ENCODE results near the gene CNGA3. TPM values are rescaled to one million over a fixed set of nuclear protein-coding genes. Genes with fewer than 3 reads are reported as not detected.

Gene CNGA3
- total and polyA plus RNA-seq, 2 of the 4 experiments (the other 2 are of a cell fraction): under 0.01 TPM; not detected in 1

- no TSS peak for BruUV-seq (replicated peaks)
- Histone ChIP-seq H3K14ac (replicated peaks; ENCODE audit: low read depth, low read length) (no peak overlapping the region), H3K9ac (ENCODE audit: low read depth, low read length) (no peak overlapping the region), H3K4ac (ENCODE audit: low read depth, low read length) (no peak overlapping the region), H3K18ac (ENCODE audit: low read depth, low read length) (no peak overlapping the region), H4K5ac (ENCODE audit: low read depth, low read length) (no peak overlapping the region), H2BK5ac (ENCODE audit: low read depth, low read length, poor library complexity, severe bottlenecking) (no peak overlapping the region), H2BK20ac (ENCODE audit: low read depth, low read length) (no peak overlapping the region), H3K4me2 (ENCODE audit: low read depth, low read length) (no peak overlapping the region), H2AK9ac (replicated peaks; ENCODE audit: low read depth, low read length, poor library complexity) (no peak overlapping the region), H3K79me1 (ENCODE audit: low read depth in 1 of 2, low read length in 2 of 2) (no peaks in the 10 kb centered on the region), H4K8ac (ENCODE audit: low read depth in 2 of 2, low read length in 2 of 2) (no peak overlapping the region), H3K9me3 (ENCODE audit: control insufficient read depth, insufficient read depth, low read length) (no peaks in the 10 kb centered on the region), H3K4me3 (ENCODE audit: insufficient read depth, low read depth, low read length) (no peak overlapping the region), H3K23ac (ENCODE audit: low read depth, low read length) (no peak overlapping the region), H3K27ac (ENCODE audit: insufficient read depth, low read length) (no peak overlapping the region), H2AFZ (replicated peaks; ENCODE audit: low read length, poor library complexity) (no peak overlapping the region), H3K56ac (ENCODE audit: extremely low read depth, insufficient read depth, low read length) (no peak overlapping the region), H2AK5ac (ENCODE audit: low read depth, low read length) (no peak overlapping the region), H3K27me3 (ENCODE audit: control insufficient read depth, insufficient read depth, low read length) (peaks cover 3% of the 10 kb centered on the region), H3K36me3 (ENCODE audit: control insufficient read depth, insufficient read depth, low read length) (no peaks in the 10 kb centered on the region), H2BK120ac (ENCODE audit: low read depth, low read length) (no peak overlapping the region), H2BK15ac (ENCODE audit: low read depth, low read length) (no peak overlapping the region), H4K20me1 (ENCODE audit: insufficient read depth, low read length) (no peaks in the 10 kb centered on the region), H3K4me1 (ENCODE audit: control insufficient read depth, insufficient read depth, low read length) (no peaks in the 10 kb centered on the region), H3K9me1 (ENCODE audit: insufficient read depth, low read length) (no peaks in the 10 kb centered on the region), H4K91ac (ENCODE audit: insufficient read depth, low read depth, low read length) (no peak overlapping the region)
- WGBS, 2 experiments (ENCODE audit: extremely low coverage in 2 of 2, insufficient read length in 1 of 2): 35% methylated on average over 2 of the region's 6 CpGs; no CpG with 5 or more reads in 1 of the 2 experiments
- dilution Hi-C loops (cut with HindIII; ENCODE audit: low sequenced_read_pairs, unreplicated experiment): no loop called here
- intact Hi-C loops (cut with micrococcal nuclease): no loop called here
- ChIA-PET CTCF (no interaction called here), POLR2A (ENCODE audit: unreplicated experiment) (no interaction called here)
- ATAC-seq (ENCODE audit: low read depth): no peak
- TF ChIP-seq USF2 (IDR thresholded peaks at IDR 0.05; ENCODE audit: low read depth, low read length) (no peak), CTCF (conservative IDR thresholded peaks at IDR 0.05; ENCODE audit: low read depth, low read length) (no peak), NFE2L2 (IDR thresholded peaks at IDR 0.05; ENCODE audit: low read depth, low read length) (no peak)
- in situ Hi-C loops (cut with MboI; ENCODE audit: low sequenced_read_pairs): loop anchor here (25.0 kb wide), 1 partner anchor 417 kb away; no protein-coding TSS in a partner anchor
- DNase-seq: no peak
These were observed 73.9 kb downstream of the CNGA3 start for GRCh38 chr2:98419977-98420725.

Data from IMR-90 (cell line).